NT2/D1 (cell line): ENCODE data around the gene AGBL1.

Experiments used
- DNase-seq: peaks from one replicate; pipeline ENCODE4 v3.0.0-alpha.2; 2011; ENCODE audit warnings: low read depth, low spot score
- H3K27me3 ChIP-seq: 2 replicates; pipeline ENCODE4 v1.6.0; 2011; ENCODE audit warnings: mild to moderate bottlenecking; ENCODE audit not compliant: insufficient read length, insufficient read depth
- H3K36me3 ChIP-seq: 2 replicates; pipeline ENCODE4 v1.6.1; 2011; ENCODE audit warnings: mild to moderate bottlenecking, low read length, mixed read lengths; ENCODE audit not compliant: insufficient read depth, insufficient read length
- H3K4me1 ChIP-seq: 2 replicates; pipeline ENCODE4 v1.5.1; 2011; ENCODE audit not compliant: insufficient read depth, insufficient read length
- H3K4me3 ChIP-seq: 2 replicates; pipeline ENCODE4 v1.5.1; 2011; ENCODE audit warnings: low read depth; ENCODE audit not compliant: insufficient read length
- H3K9ac ChIP-seq: 2 replicates; pipeline ENCODE4 v1.6.0; 2011; ENCODE audit warnings: low read depth; ENCODE audit not compliant: insufficient read length
- H3K9me3 ChIP-seq: 2 replicates; pipeline ENCODE4 v1.5.1; 2011; ENCODE audit warnings: mild to moderate bottlenecking, low read length; ENCODE audit not compliant: insufficient read depth
- SUZ12 ChIP-seq: IDR thresholded peaks from 2 replicates; pipeline ENCODE4 v1.6.1; 2011; ENCODE audit not compliant: insufficient read length, insufficient read depth; ENCODE audit errors: extremely low read depth
- YY1 ChIP-seq: IDR thresholded peaks from 2 replicates; pipeline ENCODE4 v1.6.1; 2011; ENCODE audit not compliant: insufficient read length, insufficient read depth
- ZNF274 ChIP-seq: IDR thresholded peaks from 2 replicates; pipeline ENCODE4 v1.6.1; 2011; ENCODE audit warnings: mild to moderate bottlenecking, low read depth, low read length

AGBL1 gene

GRCh38 chr15:86139828-86140227 is 60.2 kb downstream of the AGBL1 start:
- no peaks in the 10 kb centered on the region for H3K27me3 ChIP-seq
- TF ChIP-seq YY1, result no peak
- no peak for TF ChIP-seq SUZ12
- TF ChIP-seq ZNF274, result no peak
- no peak overlapping the region for H3K4me3 ChIP-seq
- peak; percentile 30 for DNase-seq
- H3K9ac ChIP-seq, result no peak overlapping the region
- H3K36me3 ChIP-seq, result no peaks in the 10 kb centered on the region
- H3K9me3 ChIP-seq, result no peaks in the 10 kb centered on the region
- no peaks in the 10 kb centered on the region for H3K4me1 ChIP-seq

GRCh38 chr15:86154705-86155104 is 75.0 kb downstream of the AGBL1 start:
- Histone ChIP-seq H3K9ac (no peak overlapping the region), H3K4me1 (no peaks in the 10 kb centered on the region), H3K4me3 (no peak overlapping the region), H3K36me3 (no peaks in the 10 kb centered on the region), H3K9me3 (no peaks in the 10 kb centered on the region), H3K27me3 (no peaks in the 10 kb centered on the region)
- no peak for DNase-seq
- TF ChIP-seq YY1 (no peak), SUZ12 (no peak), ZNF274 (no peak)

- H3K9me3 ChIP-seq, result no peaks in the 10 kb centered on the region
- no peak for DNase-seq
- H3K27me3 ChIP-seq, result no peaks in the 10 kb centered on the region
- H3K9ac ChIP-seq, result no peak overlapping the region
- H3K4me3 ChIP-seq, result no peak overlapping the region
- TF ChIP-seq YY1, result no peak
- no peak for TF ChIP-seq ZNF274
- TF ChIP-seq SUZ12, result no peak
- no peaks in the 10 kb centered on the region for H3K4me1 ChIP-seq
- H3K36me3 ChIP-seq, result no peaks in the 10 kb centered on the region
Observed at GRCh38 chr15:86155551-86155950, 75.9 kb downstream of the AGBL1 start.

DNA sequence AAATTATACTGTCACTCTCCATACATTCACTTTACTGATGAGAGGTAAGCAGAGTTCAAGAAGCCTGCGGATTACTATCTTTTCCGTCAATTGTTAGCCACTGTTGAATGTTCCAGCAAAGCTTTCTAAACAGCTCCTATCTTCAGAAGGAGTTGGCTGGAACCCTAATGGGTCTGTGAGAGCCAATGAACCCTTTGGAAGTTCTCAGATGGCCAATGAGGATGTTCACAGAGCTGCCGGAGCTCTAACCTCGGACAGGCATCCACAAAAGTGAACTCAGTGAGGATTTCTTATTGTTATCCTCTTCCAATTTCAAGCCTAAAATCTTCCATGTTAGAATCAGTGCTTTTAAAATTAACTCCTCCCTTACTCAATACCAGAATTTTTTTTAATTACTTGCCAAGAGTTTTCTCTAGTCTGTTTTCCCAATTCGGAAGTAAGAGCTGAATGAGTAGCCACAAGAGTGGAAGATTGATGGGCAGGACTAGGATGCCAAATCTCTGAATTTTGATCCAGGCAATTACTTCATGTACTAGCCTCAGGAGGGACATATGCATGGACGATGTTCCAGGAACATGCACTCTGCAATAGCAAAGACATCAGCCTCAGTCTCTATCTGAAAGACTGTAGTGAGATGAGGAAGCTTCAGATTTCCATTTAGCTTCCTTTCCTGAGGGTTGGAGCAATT is 78.1 kb downstream of the AGBL1 start:
- no peaks in the 10 kb centered on the region for H3K9me3 ChIP-seq
- no peaks in the 10 kb centered on the region for H3K27me3 ChIP-seq
- H3K36me3 ChIP-seq, result no peaks in the 10 kb centered on the region
- TF ChIP-seq YY1 (no peak), SUZ12 (no peak), ZNF274 (no peak)
- DNase-seq, result no peak
- H3K4me3 ChIP-seq, result no peak overlapping the region
- H3K9ac ChIP-seq, result no peak overlapping the region
- H3K4me1 ChIP-seq, result no peaks in the 10 kb centered on the region

DNA sequence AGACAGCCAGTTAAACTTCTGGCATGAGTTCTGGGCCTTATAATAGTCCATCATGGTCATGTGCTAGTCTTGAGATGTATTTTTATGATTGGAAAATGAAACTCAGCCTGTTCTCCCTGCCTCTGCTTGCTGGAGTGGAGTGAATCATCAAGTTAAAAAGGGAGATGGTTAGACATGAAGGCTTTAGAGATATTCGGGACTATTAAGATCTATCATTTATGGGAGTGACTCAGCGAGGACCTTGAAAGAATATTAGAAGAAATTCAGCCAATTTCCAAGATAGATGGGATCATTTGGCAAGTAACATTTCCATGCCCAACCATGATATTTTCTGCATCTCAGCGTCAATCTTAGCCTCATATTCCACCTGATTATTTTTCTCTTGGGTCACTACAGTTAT is 79.8 kb downstream of the AGBL1 start:
- TF ChIP-seq SUZ12 (no peak), ZNF274 (no peak), YY1 (no peak)
- no peaks in the 10 kb centered on the region for H3K27me3 ChIP-seq

GRCh38 chr15:86161250-86161649 is 81.6 kb downstream of the AGBL1 start:
- DNase-seq, result no peak
- H3K9me3 ChIP-seq, result no peaks in the 10 kb centered on the region
- no peak for TF ChIP-seq SUZ12
- TF ChIP-seq ZNF274, result no peak
- no peak for TF ChIP-seq YY1
- H3K4me3 ChIP-seq, result no peak overlapping the region
- no peaks in the 10 kb centered on the region for H3K27me3 ChIP-seq
- no peaks in the 10 kb centered on the region for H3K36me3 ChIP-seq
- no peak overlapping the region for H3K9ac ChIP-seq
- no peaks in the 10 kb centered on the region for H3K4me1 ChIP-seq

More for the DNA sequence above, 79.8 kb downstream of the AGBL1 start:
- no peak overlapping the region for H3K9ac ChIP-seq
- no peaks in the 10 kb centered on the region for H3K36me3 ChIP-seq
- no peak overlapping the region for H3K4me3 ChIP-seq
- DNase-seq, result no peak
- no peaks in the 10 kb centered on the region for H3K4me1 ChIP-seq
- no peaks in the 10 kb centered on the region for H3K9me3 ChIP-seq

DNA sequence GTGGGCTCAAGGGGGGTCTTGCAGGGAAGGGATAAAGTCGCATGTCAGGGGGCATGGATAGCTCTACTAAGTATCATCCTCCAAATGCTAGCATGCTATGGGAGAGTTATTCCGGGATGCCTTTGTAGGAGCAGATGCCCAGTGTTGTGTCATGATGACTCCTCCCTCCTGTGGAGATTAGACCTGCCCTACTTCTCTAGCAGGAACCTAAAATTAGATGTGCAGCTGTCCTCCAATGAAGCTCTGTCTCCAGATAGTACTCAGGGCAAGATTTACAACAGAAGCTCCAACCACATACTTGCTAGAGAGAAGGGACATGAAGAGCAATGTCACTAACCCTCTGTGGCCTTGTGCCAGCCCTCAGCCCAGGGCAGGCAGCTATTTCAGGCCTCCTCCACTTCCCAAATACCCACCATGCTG is 82.5 kb downstream of the AGBL1 start:
- Histone ChIP-seq H3K27me3 (no peaks in the 10 kb centered on the region), H3K36me3 (no peaks in the 10 kb centered on the region), H3K4me1 (no peaks in the 10 kb centered on the region), H3K9ac (no peak overlapping the region), H3K4me3 (no peak overlapping the region), H3K9me3 (no peaks in the 10 kb centered on the region)
- TF ChIP-seq ZNF274 (no peak), SUZ12 (no peak), YY1 (no peak)
- DNase-seq, result no peak

- Histone ChIP-seq H3K27me3 (no peaks in the 10 kb centered on the region), H3K4me3 (no peak overlapping the region), H3K9ac (no peak overlapping the region), H3K4me1 (no peaks in the 10 kb centered on the region), H3K36me3 (no peaks in the 10 kb centered on the region), H3K9me3 (no peaks in the 10 kb centered on the region)
- TF ChIP-seq SUZ12 (no peak), YY1 (no peak), ZNF274 (no peak)
- DNase-seq, result no peak
Observed at GRCh38 chr15:86162641-86163040, 83.0 kb downstream of the AGBL1 start.
